Vagina (tissue), 2 donors: ENCODE measurements around the gene SETD2. TPM values are rescaled to one million over a fixed set of nuclear protein-coding genes. Genes with fewer than 3 reads are reported as not detected.
A peak's percentile ranks its signal among the peaks of the same experiment; 100 is the strongest.

Experiments
- DNase-seq, 2 donors: peaks; one replicate each; pipeline ENCODE4 v3.0.0-alpha.2; 2017; ENCODE audit errors: extremely low spot score in 2 of 2
- H3K27ac ChIP-seq: fragments of 200-600 bp; sonication (generic); one replicate; pipeline ENCODE4 v1.5.1; 2019
- H3K27me3 ChIP-seq: fragments of 200-600 bp; sonication (generic); one replicate; pipeline ENCODE4 v1.5.1; 2019
- H3K36me3 ChIP-seq, 2 donors: fragments of 200-600 bp; sonication (generic); one replicate each; pipeline ENCODE4 v1.5.1; 2017 to 2019
- H3K4me1 ChIP-seq: fragments of 200-600 bp; sonication (generic); one replicate; pipeline ENCODE4 v1.5.1; 2019
- H3K4me3 ChIP-seq, 2 donors: fragments of 200-600 bp; sonication (generic); 1 replicate in 1 of 2; 2 replicates in 1 of 2; pipeline ENCODE4 v1.5.1; 2016 to 2019
- H3K9me3 ChIP-seq: fragments of 200-600 bp; sonication (generic); one replicate; pipeline ENCODE4 v1.5.1; 2019
- POLR2A ChIP-seq, 2 donors: fragments of 450-650 bp; IDR thresholded peaks; one replicate each; pipeline ENCODE4 v1.6.1; 2017; ENCODE audit warnings: antibody characterized with exemption in 2 of 2, mild to moderate bottlenecking in 2 of 2, moderate library complexity in 2 of 2
- POLR2AphosphoS5 ChIP-seq, 2 donors: sonication (generic); formaldehyde crosslinking; IDR thresholded peaks; one replicate each; pipeline ENCODE4 v1.9.0; 2017; ENCODE audit warnings: antibody characterized with exemption in 2 of 2, mild to moderate bottlenecking in 2 of 2, low read depth in 1 of 2; ENCODE audit not compliant: insufficient read depth in 1 of 2
- intact Hi-C: fragments of 100-400 bp; cut with DNase I; formaldehyde crosslinking; loops from one replicate; pipeline ENCODE4 v1.15.1; 2023
- total RNA-seq: library from RNA; depleted of rRNA; stranded (reverse); fragments of >200 nt; gene quantifications from one replicate; pipeline ENCODE4 v1.2.3, GENCODE V29; 2016
- TF ChIP-seq, protein P1 (sequence below), 3 experiments: fragments of 450-650 bp in 2 of 3; fragments of 200-600 bp in 1 of 3; sonication (generic) in 1 of 3; IDR thresholded peaks; one replicate each; pipeline ENCODE4 v1.5.1; 2017 to 2019; ENCODE audit warnings: antibody characterized with exemption in 3 of 3, mild to moderate bottlenecking in 2 of 3, moderate library complexity in 2 of 3

Gene SETD2
- total RNA-seq, 1 donor from 2014 or later = 55.5 TPM

GRCh38 chr3:46971742-46972141, 192.2 kb downstream of the SETD2 start:
- Histone ChIP-seq H3K4me1 (peaks cover 84% of the 10 kb centered on the region), H3K9me3 (no peaks in the 10 kb centered on the region), H3K27me3 (no peaks in the 10 kb centered on the region), H3K36me3 (no peaks in the 10 kb centered on the region), H3K4me3 (no peak overlapping the region), H3K27ac (no peak overlapping the region)
- DNase-seq = no peak
- intact Hi-C loops = no loop called here
- TF ChIP-seq POLR2A (IDR thresholded peaks at IDR 0.05) = no peak
- TF ChIP-seq, protein P1, sequence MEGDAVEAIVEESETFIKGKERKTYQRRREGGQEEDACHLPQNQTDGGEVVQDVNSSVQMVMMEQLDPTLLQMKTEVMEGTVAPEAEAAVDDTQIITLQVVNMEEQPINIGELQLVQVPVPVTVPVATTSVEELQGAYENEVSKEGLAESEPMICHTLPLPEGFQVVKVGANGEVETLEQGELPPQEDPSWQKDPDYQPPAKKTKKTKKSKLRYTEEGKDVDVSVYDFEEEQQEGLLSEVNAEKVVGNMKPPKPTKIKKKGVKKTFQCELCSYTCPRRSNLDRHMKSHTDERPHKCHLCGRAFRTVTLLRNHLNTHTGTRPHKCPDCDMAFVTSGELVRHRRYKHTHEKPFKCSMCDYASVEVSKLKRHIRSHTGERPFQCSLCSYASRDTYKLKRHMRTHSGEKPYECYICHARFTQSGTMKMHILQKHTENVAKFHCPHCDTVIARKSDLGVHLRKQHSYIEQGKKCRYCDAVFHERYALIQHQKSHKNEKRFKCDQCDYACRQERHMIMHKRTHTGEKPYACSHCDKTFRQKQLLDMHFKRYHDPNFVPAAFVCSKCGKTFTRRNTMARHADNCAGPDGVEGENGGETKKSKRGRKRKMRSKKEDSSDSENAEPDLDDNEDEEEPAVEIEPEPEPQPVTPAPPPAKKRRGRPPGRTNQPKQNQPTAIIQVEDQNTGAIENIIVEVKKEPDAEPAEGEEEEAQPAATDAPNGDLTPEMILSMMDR (IDR thresholded peaks at IDR 0.05) = no peak
- TF ChIP-seq POLR2AphosphoS5 (IDR thresholded peaks at IDR 0.05; ENCODE audit: insufficient read depth in 1 of 2, low read depth in 1 of 2) = no peak

- TF ChIP-seq POLR2AphosphoS5 (IDR thresholded peaks at IDR 0.05; ENCODE audit: insufficient read depth in 1 of 2, low read depth in 1 of 2) = no peak
- TF ChIP-seq POLR2A (IDR thresholded peaks at IDR 0.05) = no peak
- TF ChIP-seq, protein P1 (IDR thresholded peaks at IDR 0.05) = no peak
- Histone ChIP-seq H3K9me3 (no peaks in the 10 kb centered on the region), H3K36me3 (no peaks in the 10 kb centered on the region), H3K27ac (no peak overlapping the region), H3K27me3 (no peaks in the 10 kb centered on the region), H3K4me3 (no peak overlapping the region), H3K4me1 (peaks cover 90% of the 10 kb centered on the region)
- no peak for DNase-seq
- intact Hi-C loops = no loop called here
Observed at GRCh38 chr3:46971151-46971550, 192.8 kb downstream of the SETD2 start.

DNA sequence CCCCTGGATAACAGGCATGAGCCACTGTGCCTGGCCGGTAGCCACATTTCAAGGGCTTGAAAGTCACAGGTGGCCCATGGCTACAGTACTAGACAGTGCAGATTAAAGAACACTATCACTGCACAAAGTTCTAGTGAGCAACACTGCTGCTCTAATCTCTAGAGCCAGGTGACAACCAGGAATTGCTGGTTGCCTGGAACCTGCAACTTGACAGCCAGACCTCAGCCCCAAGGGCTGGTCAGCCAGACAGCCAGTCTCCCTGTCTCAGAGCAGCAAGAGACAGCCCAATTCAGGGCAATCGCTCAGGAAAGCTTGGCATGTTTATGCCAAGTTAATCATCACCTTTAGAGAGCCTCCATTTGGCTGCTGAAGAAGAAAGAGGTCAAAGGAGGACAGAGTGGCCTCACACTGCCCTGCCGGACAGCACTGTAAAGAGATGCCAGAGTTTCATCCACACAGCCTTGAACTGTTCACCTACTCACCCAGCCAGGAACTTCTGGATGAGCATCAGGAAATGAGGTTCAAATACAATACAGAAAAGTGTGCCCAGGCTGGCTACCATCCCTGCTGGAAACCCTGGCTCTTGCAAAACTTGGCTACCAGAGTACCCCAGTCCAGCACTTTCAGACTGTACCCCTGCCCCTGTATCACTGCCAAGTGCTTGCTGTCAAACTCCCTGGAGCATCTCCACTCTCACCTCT, 193.4 kb downstream of the SETD2 start:
- intact Hi-C loops = no loop called here
- DNase-seq = no peak
- TF ChIP-seq POLR2AphosphoS5 (IDR thresholded peaks at IDR 0.05; ENCODE audit: insufficient read depth in 1 of 2, low read depth in 1 of 2) (no peak), POLR2A (IDR thresholded peaks at IDR 0.05) (no peak)
- TF ChIP-seq, protein P1 (IDR thresholded peaks at IDR 0.05) = no peak
- Histone ChIP-seq H3K27ac (no peak overlapping the region), H3K4me1 (peaks cover 90% of the 10 kb centered on the region), H3K36me3 (no peaks in the 10 kb centered on the region), H3K27me3 (no peaks in the 10 kb centered on the region), H3K9me3 (no peaks in the 10 kb centered on the region), H3K4me3 (no peak overlapping the region)

- H3K9me3 ChIP-seq = no peaks in the 10 kb centered on the region
- intact Hi-C loops = no loop called here
- TF ChIP-seq, protein P1 (IDR thresholded peaks at IDR 0.05) = no peak
- no peak for TF ChIP-seq POLR2A (IDR thresholded peaks at IDR 0.05)
- no peak for TF ChIP-seq POLR2AphosphoS5 (IDR thresholded peaks at IDR 0.05; ENCODE audit: insufficient read depth in 1 of 2, low read depth in 1 of 2)
- no peak overlapping the region for H3K4me3 ChIP-seq
- H3K27ac ChIP-seq = no peak overlapping the region
- peaks cover 82% of the 10 kb centered on the region for H3K4me1 ChIP-seq
- H3K27me3 ChIP-seq = no peaks in the 10 kb centered on the region
- DNase-seq = no peak
- H3K36me3 ChIP-seq = no peaks in the 10 kb centered on the region
Observed at GRCh38 chr3:46968783-46969428, 195.0 kb downstream of the SETD2 start.

DNA sequence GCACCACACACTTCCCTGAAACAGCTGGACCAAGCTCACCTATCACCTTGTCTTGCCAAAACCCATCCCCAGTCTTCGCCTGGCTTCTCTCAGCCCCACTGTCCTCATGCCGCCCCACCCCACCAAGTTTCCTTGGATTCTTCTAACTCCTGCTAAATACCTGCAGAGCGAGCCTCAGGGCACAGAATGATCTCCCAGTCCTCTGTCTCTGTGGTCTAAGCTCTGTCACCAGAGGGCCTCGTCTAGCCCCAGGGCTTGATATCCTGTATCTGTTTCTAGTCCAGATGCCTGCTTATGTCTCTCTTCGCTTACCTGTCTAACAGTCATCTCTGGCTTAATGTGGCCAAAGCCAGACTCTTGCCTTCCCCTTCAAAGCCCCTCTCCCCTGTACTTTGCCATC, 197.1 kb downstream of the SETD2 start:
- H3K27me3 ChIP-seq = no peaks in the 10 kb centered on the region
- H3K36me3 ChIP-seq = no peaks in the 10 kb centered on the region
- intact Hi-C loops = no loop called here
- no peak overlapping the region for H3K4me3 ChIP-seq
- no peak for DNase-seq
- H3K27ac ChIP-seq = peak overlapping the region; percentile 14
- no peak for TF ChIP-seq POLR2AphosphoS5 (IDR thresholded peaks at IDR 0.05; ENCODE audit: insufficient read depth in 1 of 2, low read depth in 1 of 2)
- TF ChIP-seq, protein P1 (IDR thresholded peaks at IDR 0.05) = no peak
- TF ChIP-seq POLR2A (IDR thresholded peaks at IDR 0.05) = no peak
- H3K9me3 ChIP-seq = no peaks in the 10 kb centered on the region
- peaks cover 70% of the 10 kb centered on the region for H3K4me1 ChIP-seq
